IPS DF 6.9 (cell line): ENCODE data around the gene TIMM21.

Experiments used
- DNase-seq: peaks from one replicate; pipeline ENCODE4 v3.0.0-alpha.2; 2013; ENCODE audit warnings: low read depth, low spot score
- H3K27ac ChIP-seq: one replicate; pipeline ENCODE4 v1.5.1; 2013; ENCODE audit warnings: low read length, control low read depth
- H3K27me3 ChIP-seq: 2 replicates; pipeline ENCODE4 v1.6.1; 2013; ENCODE audit warnings: mild to moderate bottlenecking, low read length; ENCODE audit not compliant: control insufficient read depth, insufficient read depth
- H3K36me3 ChIP-seq: 2 replicates; pipeline ENCODE4 v1.6.1; 2013; ENCODE audit warnings: low read length; ENCODE audit not compliant: control insufficient read depth, insufficient read depth
- H3K4me1 ChIP-seq: 2 replicates; pipeline ENCODE4 v1.6.1; 2013; ENCODE audit warnings: low read length; ENCODE audit not compliant: control insufficient read depth, insufficient read depth
- H3K4me3 ChIP-seq: 2 replicates; pipeline ENCODE4 v1.5.1; 2013; ENCODE audit warnings: mild to moderate bottlenecking, low read length
- H3K9me3 ChIP-seq: 2 replicates; pipeline ENCODE4 v1.6.1; 2013; ENCODE audit warnings: low read length, inconsistent platforms; ENCODE audit not compliant: control insufficient read depth, insufficient read depth
- WGBS: extraction: QIAGEN DNeasy Blood & Tissue Kit; methylation state at CpG from one replicate; pipeline ENCODE4 v1.1.7; 2013; ENCODE audit warnings: mixed read lengths, missing lambda C conversion rate; ENCODE audit not compliant: insufficient read length, insufficient coverage; 5-methylcytosine and 5-hydroxymethylcytosine counted together

TIMM21 gene

DNA sequence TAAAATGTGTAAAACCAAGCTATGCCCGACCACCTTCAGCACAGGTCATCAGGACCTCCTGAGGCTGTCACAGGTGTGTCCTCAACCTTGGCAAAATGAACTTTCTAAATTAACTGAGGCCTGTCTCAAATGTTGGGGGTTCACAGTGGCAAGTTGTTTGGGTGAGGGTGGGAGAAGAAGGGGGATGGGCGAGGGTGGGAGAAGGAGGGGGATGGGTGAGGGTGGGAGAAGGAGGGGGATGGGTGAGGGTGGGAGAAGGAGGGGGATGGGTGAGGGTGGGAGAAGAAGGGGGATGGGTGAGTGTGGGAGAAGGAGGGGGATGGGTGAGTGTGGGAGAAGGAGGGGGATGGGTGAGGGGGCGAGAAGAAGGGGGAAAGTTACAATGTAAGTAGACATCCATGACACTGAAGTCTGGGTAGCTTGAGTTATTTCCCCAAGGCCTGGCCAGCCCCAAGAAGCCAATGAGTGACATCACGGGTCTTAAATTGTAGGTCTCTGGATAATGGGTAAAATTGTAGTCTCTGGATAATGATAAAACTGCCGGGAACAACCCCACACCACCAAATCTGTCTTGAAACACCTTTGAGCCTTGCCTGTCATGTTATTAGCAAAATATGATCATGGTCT lies 56.3 kb downstream of the TIMM21 start:
- WGBS, result 100% methylated on average over 2 of the region's 5 CpGs
- Histone ChIP-seq H3K36me3 (no peaks in the 10 kb centered on the region), H3K27me3 (no peaks in the 10 kb centered on the region), H3K4me3 (no peak overlapping the region), H3K4me1 (no peaks in the 10 kb centered on the region), H3K9me3 (no peaks in the 10 kb centered on the region), H3K27ac (no peak overlapping the region)
- no peak for DNase-seq
